NCI-H345 treated with DMSO at 0.1 percent for 48 hours (cell line): ENCODE results near the gene RHCE.
"Not testable (repeated sequence)": the region's sequence is repeated elsewhere in the genome, so short reads cannot be mapped to it uniquely, and the experiment has no call there.

ENCODE experiments used
- DNase-seq: peaks from one replicate; lab custom pipeline; 2025; ENCODE audit not compliant: unreplicated experiment; lab: John Stamatoyannopoulos, UW

The RHCE gene

GRCh38 chr1:25349606-25350005 lies 71.0 kb downstream of the RHCE start:
- DNase-seq = no peak

- DNase-seq = no peak
Observed at GRCh38 chr1:25347556-25347955, 73.1 kb downstream of the RHCE start.

DNA sequence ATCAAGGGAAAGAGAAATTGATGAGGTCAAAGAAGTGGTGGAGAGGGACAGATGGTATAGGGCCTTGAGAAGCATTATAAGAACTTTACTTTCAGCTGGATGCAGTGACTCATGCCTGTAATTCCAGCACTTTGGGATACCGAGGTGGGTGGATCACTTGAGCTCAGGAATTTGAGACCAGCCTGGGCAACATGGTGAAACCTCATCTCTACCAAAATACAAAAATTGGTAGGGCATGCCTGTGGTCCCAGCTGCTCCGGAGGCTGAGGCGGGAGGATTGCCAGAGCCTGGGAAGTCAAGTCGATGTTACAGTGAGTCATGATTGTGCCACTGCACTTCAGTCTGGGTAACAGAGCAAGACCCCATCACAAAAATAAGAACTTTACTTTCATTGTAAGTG lies 76.8 kb downstream of the RHCE start:
- DNase-seq = no peak

- DNase-seq = no peak
Observed at GRCh38 chr1:25342846-25343245, 77.8 kb downstream of the RHCE start.

DNA sequence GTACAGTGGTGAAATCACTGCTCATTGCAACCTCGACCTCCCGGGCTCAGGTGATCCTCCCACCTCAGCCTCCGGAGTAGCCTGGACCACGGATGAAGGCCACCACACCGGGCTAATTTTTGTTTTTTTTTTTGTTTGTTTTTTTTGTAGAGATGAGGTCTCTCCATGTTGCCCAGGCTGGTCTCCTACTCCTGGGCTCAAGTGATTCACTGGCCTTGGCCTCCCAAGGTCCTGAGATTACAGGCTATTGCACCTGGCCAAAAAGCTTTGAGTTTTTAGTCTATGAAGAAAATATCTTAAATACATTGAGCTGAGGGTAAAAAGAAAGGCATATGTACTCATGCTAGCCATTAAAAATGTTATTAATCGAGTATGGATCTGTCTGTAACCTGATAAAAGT lies 78.9 kb downstream of the RHCE start:
- DNase-seq = no peak

GRCh38 chr1:25338986-25339385 lies 81.6 kb downstream of the RHCE start:
- DNase-seq = no peak

DNA sequence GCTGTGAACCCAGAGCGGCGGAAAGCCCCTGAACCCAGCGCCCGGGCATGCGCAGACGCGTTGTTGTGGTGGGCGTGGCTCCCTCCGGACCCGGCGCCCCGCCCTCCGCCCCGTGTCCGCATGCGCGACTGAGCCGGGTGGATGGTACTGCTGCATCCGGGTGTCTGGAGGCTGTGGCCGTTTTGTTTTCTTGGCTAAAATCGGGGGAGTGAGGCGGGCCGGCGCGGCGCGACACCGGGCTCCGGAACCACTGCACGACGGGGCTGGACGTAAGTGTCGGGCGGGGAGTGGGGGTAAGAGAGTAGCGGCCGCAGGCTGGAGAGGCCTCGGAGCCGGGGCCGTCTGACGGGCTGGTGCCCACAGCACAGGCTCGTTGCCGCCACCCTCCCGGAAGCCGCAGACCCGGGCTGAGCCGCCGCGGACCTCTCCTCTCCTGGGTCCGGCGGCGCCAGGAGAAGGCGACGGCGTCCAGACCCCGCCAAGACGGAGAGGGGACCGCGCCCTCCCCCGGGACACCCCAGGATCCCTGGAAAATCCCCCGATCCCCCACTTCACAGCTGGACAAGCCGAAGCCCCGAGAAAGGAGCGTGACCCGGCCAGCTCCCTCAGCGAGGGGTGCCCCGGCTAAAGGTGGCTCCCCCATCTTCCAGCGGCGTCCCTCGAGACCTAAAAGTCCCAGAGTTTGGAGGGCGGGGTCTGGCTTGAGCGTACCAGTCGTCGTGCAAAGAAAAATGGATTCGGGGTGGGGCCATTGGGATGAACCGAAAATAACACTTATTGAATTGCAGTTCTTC lies 82.2 kb downstream of the RHCE start, which contains the start of gene TMEM50A:
TMEM50A (plus strand) TSS at position 147 of the 794 bp plus-strand sequence. CDS start 2,153 bp downstream, outside the sequence.
- DNase-seq = peak; percentile 40

DNA sequence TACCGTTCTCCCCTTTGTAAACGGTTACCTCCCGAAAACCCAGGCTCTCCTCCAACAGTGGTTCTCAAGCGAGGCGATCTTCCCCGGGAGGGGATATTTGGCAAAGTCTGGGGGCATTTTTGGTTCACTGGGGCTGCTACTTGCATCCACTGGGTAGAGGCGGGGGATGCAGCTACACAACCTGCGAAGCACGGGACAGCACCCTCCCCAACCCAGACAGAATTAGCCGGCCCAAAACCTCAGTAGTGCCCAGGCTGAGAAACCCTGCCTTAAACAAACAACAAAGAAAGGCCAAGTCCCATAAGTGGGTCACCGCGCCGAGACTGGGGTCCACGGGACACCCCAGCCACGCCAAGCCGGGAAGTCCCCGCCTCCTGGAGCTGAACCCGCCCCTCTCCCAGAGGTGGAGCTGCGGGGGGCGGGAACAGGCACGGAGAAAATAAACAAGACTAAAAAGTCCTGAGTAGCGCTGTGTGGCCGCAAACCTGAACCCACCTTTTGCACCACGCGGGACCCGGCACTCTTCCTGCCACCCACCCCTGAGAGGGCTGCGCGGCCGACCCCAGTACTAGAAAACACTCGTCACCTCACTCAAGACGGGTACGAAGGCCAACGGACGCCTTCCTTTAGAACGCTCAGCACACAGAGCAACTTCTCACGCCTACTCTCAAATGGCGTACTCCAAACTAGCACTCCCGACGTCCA lies 83.0 kb downstream of the RHCE start:
- DNase-seq = not testable (repeated sequence)

GRCh38 chr1:25336922-25337354 lies 83.7 kb downstream of the RHCE start:
- not testable (repeated sequence) for DNase-seq

GRCh38 chr1:25329950-25330349 lies 90.7 kb downstream of the RHCE start:
- not testable (repeated sequence) for DNase-seq

DNA sequence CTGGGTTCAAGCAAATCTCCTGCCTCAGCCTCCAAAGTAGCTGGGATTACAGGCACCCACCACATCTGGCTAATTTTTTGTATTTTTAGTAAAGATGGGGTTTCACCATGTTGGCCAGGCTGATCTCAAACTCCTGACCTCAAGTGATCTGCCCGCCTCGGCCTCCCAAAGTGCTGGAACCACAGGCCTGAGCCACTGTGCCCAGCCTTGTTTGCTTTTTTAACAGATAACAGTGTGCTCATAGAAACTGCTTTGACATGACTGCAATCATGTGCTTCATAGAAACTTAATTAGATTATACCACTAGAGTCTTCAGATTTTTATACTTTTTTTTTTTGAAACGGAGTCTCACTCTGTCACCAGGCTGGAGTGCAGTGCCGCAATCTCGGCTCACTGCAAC lies 91.3 kb downstream of the RHCE start:
- DNase-seq = not testable (repeated sequence)

DNA sequence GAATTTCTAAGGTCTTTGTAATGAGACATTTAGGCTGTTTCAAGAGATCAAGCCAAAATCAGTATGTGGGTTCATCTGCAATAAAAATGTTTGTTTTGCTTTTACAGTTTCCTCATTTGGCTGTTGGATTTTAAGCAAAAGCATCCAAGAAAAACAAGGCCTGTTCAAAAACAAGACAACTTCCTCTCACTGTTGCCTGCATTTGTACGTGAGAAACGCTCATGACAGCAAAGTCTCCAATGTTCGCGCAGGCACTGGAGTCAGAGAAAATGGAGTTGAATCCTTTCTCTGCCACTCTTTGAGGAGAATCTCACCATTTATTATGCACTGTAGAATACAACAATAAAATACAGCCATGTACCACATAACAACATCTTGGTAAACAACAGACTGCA lies 91.8 kb downstream of the RHCE start:
- not testable (repeated sequence) for DNase-seq

DNA sequence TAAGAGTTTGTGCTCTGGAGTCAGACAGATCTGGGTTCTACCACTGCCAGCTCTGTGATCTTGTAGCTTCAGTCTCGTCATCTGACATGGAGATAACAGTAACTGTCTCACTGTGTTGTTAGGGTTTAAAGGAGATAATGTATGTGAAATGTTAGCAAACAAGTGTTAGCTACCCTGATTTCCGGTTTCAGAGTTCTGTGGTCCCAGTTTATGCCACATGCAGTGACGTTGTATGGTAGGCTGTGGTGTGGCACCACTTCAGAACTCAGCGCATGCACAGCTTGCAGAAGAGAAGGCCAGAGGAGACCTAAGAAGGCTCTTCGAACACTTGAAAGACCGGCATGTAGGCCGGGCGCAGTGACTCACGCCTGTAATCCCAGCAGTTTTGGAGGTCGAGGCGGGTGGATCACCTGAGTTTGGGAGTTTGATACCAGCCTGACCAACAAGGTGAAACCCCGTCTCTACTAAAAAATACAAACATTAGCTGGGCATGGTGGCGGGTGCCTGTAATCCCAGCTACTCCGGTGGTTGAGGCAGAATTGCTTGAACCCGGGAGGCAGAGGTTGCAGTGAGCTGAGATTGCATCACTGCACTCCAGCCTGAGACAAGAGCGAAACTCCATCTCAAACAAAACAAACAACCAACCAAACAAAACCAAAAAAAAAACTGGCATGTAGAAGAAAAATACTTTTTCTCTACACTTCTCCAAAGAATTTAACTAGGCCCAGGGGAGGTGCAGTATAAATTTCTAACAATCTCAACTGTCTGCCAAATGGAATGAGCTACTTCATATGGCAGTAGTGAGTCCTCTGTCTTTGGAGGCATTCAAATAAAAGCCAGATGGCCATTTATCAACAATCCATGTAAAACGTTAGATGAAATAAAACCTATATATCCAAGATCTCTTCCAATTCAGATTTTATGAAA lies 92.5 kb downstream of the RHCE start:
- not testable (repeated sequence) for DNase-seq

GRCh38 chr1:25324407-25324806 lies 96.2 kb downstream of the RHCE start:
- DNase-seq = not testable (repeated sequence)

DNA sequence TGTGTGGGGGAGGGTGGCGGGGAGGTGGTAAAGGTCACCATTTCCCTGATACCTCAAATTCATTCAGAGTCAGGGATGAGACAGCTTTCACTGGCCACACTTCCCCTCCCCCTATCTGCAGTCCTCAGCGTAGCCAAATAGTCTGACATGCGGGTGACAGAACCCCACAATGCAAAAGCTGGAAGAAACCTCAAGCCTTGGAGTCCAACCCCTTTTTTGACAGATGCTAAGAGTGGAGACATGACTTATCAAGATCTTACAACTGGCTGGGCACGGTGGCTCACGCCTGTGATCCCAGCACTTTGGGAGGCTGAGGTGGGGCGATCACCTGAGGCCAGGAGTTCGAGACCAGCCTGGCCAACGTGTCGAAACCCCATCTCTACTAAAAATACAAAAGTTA lies 98.5 kb downstream of the RHCE start:
- DNase-seq = not testable (repeated sequence)

- not testable (repeated sequence) for DNase-seq
Observed at GRCh38 chr1:25320314-25320938, 100.2 kb downstream of the RHCE start.

GRCh38 chr1:25312806-25313470 lies 107.7 kb downstream of the RHCE start:
- not testable (repeated sequence) for DNase-seq
